Erythroblast (primary cell): Measurements from ENCODE around the gene GBP2.

Source experiments
- GATA1 ChIP-seq: IDR thresholded peaks from 2 replicates; pipeline ENCODE4 v1.6.1; 2011; ENCODE audit warnings: low read depth, mild to moderate bottlenecking, control low read depth, low read length, moderate library complexity
- POLR2A ChIP-seq: IDR thresholded peaks from 2 replicates; pipeline ENCODE4 v1.6.1; 2011; ENCODE audit warnings: mild to moderate bottlenecking, low read length

DNA sequence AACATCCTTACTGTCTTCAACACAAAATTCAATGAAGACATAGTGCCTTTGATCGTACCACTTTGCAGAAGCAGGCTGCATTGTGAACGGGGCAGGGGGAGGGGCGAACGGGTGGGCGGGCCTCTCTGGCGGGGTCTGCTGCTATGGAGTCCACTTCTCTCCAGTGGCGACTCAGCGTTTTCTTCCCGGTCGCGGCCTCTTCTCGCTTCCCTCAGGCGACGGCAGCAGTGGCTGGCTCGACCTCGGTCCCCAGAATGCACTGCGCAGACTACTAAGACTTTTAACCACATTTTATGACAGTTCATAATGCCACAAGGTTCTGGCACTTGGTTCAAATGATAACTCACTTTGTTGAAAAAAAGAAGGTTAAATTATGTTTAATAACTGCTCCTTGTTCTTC, 21.2 kb downstream of the GBP2 start:
- TF ChIP-seq POLR2A = no peak
- no peak for TF ChIP-seq GATA1
